OCI-LY7 (cell line): ENCODE data around the gene RDH5.

Experiments
- EZH2phosphoT487 ChIP-seq: fragments of 200-600 bp; sonication (generic); IDR thresholded peaks from 2 replicates; pipeline ENCODE4 v1.6.1; 2018; ENCODE audit warnings: low read depth, borderline replicate concordance, mild to moderate bottlenecking, mixed run types, antibody characterized with exemption, low read length, moderate library complexity, mixed read lengths
- TF ChIP-seq, protein P1 (sequence below): fragments of 200-600 bp; sonication (generic); conservative IDR thresholded peaks from 2 replicates; pipeline ENCODE4 v1.5.1; 2014; ENCODE audit warnings: mild to moderate bottlenecking, antibody characterized with exemption, low read length, moderate library complexity, mixed read lengths

GRCh38 chr12:55717011-55718007 is 2.9 kb upstream of the RDH5 start:
- TF ChIP-seq, protein P1, sequence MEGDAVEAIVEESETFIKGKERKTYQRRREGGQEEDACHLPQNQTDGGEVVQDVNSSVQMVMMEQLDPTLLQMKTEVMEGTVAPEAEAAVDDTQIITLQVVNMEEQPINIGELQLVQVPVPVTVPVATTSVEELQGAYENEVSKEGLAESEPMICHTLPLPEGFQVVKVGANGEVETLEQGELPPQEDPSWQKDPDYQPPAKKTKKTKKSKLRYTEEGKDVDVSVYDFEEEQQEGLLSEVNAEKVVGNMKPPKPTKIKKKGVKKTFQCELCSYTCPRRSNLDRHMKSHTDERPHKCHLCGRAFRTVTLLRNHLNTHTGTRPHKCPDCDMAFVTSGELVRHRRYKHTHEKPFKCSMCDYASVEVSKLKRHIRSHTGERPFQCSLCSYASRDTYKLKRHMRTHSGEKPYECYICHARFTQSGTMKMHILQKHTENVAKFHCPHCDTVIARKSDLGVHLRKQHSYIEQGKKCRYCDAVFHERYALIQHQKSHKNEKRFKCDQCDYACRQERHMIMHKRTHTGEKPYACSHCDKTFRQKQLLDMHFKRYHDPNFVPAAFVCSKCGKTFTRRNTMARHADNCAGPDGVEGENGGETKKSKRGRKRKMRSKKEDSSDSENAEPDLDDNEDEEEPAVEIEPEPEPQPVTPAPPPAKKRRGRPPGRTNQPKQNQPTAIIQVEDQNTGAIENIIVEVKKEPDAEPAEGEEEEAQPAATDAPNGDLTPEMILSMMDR = no peak
- TF ChIP-seq EZH2phosphoT487 = no peak
